Ascending aorta (tissue), 2 donors: ENCODE data around the gene DLST. TPM values are rescaled to one million over a fixed set of nuclear protein-coding genes. Genes with fewer than 3 reads are reported as not detected.
"Not testable (repeated sequence)": the region's sequence is repeated elsewhere in the genome, so short reads cannot be mapped to it uniquely, and the experiment has no call there.

Source experiments
- DNase-seq, 2 donors: peaks; one replicate each; pipeline ENCODE4 v3.0.0-alpha.2; 2019; ENCODE audit warnings: low spot score in 2 of 2
- H3K27ac ChIP-seq, 2 donors: fragments of 200-600 bp; sonication (generic); one replicate each; pipeline ENCODE4 v1.5.1; 2016 to 2017; ENCODE audit warnings: mild to moderate bottlenecking in 1 of 2
- H3K27me3 ChIP-seq: fragments of 200-600 bp; sonication (generic); one replicate; pipeline ENCODE4 v1.5.1; 2017
- H3K36me3 ChIP-seq, 2 donors: fragments of 200-600 bp; sonication (generic); one replicate each; pipeline ENCODE4 v1.5.1; 2016
- H3K4me1 ChIP-seq, 2 donors: fragments of 200-600 bp; sonication (generic); one replicate each; pipeline ENCODE4 v1.5.1; 2016 to 2017; ENCODE audit warnings: mild to moderate bottlenecking in 1 of 2
- H3K4me3 ChIP-seq, 2 donors: fragments of 200-600 bp; sonication (generic); one replicate each; pipeline ENCODE4 v1.5.1; 2016 to 2017; ENCODE audit warnings: mild to moderate bottlenecking in 1 of 2
- H3K9me3 ChIP-seq, 2 donors: fragments of 200-600 bp; sonication (generic); one replicate each; pipeline ENCODE4 v1.5.1; 2016
- intact Hi-C: fragments of 100-400 bp; cut with DNase I; formaldehyde crosslinking; loops from one replicate; pipeline ENCODE4 v1.15.1; 2023
- total RNA-seq: library from RNA; depleted of rRNA; stranded (reverse); fragments of >200 nt; gene quantifications from one replicate; pipeline ENCODE4 v1.1.0, GENCODE V29; 2016
- TF ChIP-seq, protein P1 (sequence below), 3 experiments: fragments of 200-600 bp in 2 of 3; fragments of 450-650 bp in 1 of 3; sonication (generic) in 2 of 3; IDR thresholded peaks; one replicate each; pipeline ENCODE4 v1.5.1; 2016 to 2019; ENCODE audit warnings: antibody characterized with exemption in 3 of 3, mild to moderate bottlenecking in 1 of 3, moderate library complexity in 1 of 3

Gene DLST
- total RNA-seq, 1 donor from 2014 or later: 59.7 TPM

DNA sequence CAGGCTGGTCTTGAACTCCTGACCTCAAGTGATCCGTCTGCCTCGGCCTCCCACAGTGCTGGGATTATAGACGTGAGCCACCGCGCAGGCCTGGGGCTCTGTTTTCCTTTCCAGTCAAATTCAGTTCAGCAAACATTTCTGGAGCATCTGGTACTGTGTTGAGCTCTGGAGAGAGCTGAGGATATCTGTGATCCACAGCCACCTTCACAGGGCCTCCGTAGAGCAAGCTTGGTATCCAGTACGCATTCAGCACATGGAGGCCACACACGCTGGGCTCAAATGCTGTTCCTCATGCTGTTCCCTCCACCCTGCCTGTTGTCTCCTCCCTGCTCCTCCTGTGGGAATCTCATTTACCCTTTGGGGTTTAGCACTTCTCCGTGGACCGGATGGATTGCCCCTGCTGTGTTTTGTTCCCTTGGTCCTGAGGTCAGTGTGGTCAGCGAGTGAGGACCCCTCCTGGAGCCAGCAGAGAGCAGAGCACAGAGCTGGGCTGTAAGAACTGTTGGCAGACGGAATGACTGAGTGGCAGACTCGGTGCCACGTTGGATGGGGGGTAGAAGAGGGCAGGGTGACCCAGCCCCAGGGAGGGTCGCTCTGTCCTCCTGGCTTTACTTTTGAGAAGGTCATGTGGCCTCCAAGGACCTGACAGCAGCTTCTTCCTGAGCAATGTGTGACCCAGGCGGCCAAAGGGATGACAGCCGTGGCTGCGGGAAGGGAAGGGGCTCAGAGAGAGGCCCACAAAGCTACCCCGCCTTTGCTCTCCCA, 40.5 kb downstream of the DLST start:
- intact Hi-C loops: no loop called here
- TF ChIP-seq, protein P1, sequence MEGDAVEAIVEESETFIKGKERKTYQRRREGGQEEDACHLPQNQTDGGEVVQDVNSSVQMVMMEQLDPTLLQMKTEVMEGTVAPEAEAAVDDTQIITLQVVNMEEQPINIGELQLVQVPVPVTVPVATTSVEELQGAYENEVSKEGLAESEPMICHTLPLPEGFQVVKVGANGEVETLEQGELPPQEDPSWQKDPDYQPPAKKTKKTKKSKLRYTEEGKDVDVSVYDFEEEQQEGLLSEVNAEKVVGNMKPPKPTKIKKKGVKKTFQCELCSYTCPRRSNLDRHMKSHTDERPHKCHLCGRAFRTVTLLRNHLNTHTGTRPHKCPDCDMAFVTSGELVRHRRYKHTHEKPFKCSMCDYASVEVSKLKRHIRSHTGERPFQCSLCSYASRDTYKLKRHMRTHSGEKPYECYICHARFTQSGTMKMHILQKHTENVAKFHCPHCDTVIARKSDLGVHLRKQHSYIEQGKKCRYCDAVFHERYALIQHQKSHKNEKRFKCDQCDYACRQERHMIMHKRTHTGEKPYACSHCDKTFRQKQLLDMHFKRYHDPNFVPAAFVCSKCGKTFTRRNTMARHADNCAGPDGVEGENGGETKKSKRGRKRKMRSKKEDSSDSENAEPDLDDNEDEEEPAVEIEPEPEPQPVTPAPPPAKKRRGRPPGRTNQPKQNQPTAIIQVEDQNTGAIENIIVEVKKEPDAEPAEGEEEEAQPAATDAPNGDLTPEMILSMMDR (IDR thresholded peaks at IDR 0.05): no peak
- no peaks in the 10 kb centered on the region for H3K27me3 ChIP-seq
- DNase-seq: peak in 1 of 2 donors; percentile 63
- H3K36me3 ChIP-seq: no peaks in the 10 kb centered on the region
- peak overlapping the region; percentile 69 to 73 for H3K4me3 ChIP-seq
- peaks cover 2 to 22% of the 10 kb centered on the region in 2 donors for H3K4me1 ChIP-seq
- no peaks in the 10 kb centered on the region for H3K9me3 ChIP-seq
- H3K27ac ChIP-seq: peak overlapping the region; percentile 86 to 87

DNA sequence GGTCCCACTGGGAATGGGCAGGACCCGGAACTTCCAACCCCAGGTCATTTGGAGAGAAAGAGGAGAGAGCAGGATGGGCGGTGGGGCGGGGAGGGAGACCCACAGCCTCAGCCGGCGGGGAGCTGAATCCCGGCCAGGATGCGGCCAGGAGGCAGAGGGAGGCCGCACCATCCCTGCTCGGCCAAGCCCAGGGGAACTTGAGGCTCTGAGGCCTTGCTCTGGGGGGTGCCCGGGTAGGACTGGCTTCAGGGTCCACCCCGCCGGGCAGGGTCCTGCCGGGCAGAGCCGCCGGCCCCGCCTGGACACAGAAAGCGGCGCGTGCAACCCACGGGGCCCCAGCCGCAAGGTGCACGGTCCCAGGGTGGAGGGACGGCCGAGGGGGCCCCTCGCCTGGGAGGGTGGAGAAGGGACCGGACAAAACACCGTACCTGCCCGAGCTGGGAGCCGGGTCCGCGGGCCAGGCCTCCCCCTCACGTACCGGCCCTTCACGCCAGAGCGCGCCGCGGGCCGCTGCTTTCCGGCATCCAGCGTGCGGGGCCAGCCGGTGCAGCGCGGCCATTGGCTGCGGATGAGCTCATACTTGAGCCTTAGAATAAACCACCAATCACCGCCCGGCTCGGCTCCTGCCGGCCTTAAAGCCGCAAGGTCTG, 41.2 kb downstream of the DLST start, which contains the start of gene RPS6KL1:
Gene RPS6KL1, minus strand, starts transcription at position 509 of the 650 bp plus-strand sequence. CDS start 1,719 bp downstream, outside the sequence.
- no peaks in the 10 kb centered on the region for H3K9me3 ChIP-seq
- peak; percentile 71 to 93 for DNase-seq
- TF ChIP-seq, protein P1 (IDR thresholded peaks at IDR 0.05): peak in 1 of 3 experiments; percentile 7
- H3K27ac ChIP-seq: peak within 1 kb of the TSS; percentile 86 to 87
- H3K4me3 ChIP-seq: peak within 1 kb of the TSS; percentile 69 to 73
- peaks cover 0 to 16% of the 10 kb centered on the region in 2 donors for H3K4me1 ChIP-seq
- intact Hi-C loops: loop anchor here (1.0 kb wide), 1 partner anchor 17 kb away; no protein-coding TSS in a partner anchor
- H3K36me3 ChIP-seq: no peaks in the 10 kb centered on the region
- no peaks in the 10 kb centered on the region for H3K27me3 ChIP-seq

GRCh38 chr14:74924061-74924460, 42.3 kb downstream of the DLST start:
- TF ChIP-seq, protein P1 (IDR thresholded peaks at IDR 0.05): no peak
- Histone ChIP-seq H3K27me3 (no peaks in the 10 kb centered on the region), H3K36me3 (no peaks in the 10 kb centered on the region), H3K27ac (no peak overlapping the region), H3K9me3 (no peaks in the 10 kb centered on the region), H3K4me1 (peaks cover 0 to 9% of the 10 kb centered on the region in 2 donors), H3K4me3 (no peak overlapping the region)
- no peak for DNase-seq
- intact Hi-C loops: no loop called here

DNA sequence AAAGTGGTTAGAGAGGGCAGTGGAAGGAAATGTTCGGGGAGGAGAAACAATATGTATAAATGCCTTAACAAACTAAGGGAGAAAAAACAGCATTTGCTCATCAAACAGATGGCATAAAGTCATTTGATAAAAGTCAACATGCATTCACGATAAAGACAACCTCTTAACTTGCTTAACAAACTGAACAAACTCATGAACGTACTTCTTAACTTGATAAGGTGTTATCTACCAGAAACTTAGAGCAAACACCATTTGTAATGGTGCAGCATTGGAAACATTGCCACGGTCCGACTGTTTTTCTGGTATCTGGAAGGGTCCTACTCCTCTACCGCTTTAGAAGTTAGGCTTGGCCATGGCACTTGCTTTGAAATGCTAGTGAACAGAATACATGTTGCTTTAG, 45.5 kb downstream of the DLST start:
- DNase-seq: no peak
- no peak overlapping the region for H3K4me3 ChIP-seq
- peaks cover 0 to 9% of the 10 kb centered on the region in 2 donors for H3K4me1 ChIP-seq
- H3K27ac ChIP-seq: no peak overlapping the region
- H3K36me3 ChIP-seq: no peaks in the 10 kb centered on the region
- intact Hi-C loops: no loop called here
- H3K9me3 ChIP-seq: no peaks in the 10 kb centered on the region
- TF ChIP-seq, protein P1 (IDR thresholded peaks at IDR 0.05): no peak
- H3K27me3 ChIP-seq: no peaks in the 10 kb centered on the region

DNA sequence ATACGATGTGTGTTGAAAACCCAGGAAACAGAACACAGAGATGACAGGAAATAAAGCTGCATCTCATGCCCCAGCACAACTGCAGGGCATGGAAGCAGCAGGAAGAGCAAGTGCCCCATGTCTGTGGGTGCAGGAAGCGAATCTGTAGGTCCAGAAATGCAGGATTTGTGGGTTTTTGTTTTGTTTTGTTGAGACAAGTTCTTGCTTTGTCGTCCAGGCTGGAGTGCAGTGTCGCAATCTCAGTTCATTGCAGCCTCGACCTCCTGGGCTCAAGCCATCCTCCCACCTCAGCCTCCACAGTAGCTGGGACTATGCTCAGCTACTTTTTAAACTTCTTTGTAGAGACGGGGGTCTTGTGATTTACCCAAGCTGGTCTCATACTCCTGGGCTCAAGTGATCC, 47.5 kb downstream of the DLST start:
- Histone ChIP-seq H3K9me3 (no peaks in the 10 kb centered on the region), H3K4me1 (no peaks in the 10 kb centered on the region), H3K27ac (no peak overlapping the region), H3K27me3 (no peaks in the 10 kb centered on the region), H3K4me3 (no peak overlapping the region), H3K36me3 (no peaks in the 10 kb centered on the region)
- no peak for DNase-seq
- intact Hi-C loops: no loop called here
- TF ChIP-seq, protein P1 (IDR thresholded peaks at IDR 0.05): no peak

GRCh38 chr14:74931744-74932143, 50.0 kb downstream of the DLST start:
- H3K27ac ChIP-seq, H3K36me3 ChIP-seq, DNase-seq, H3K4me1 ChIP-seq, H3K27me3 ChIP-seq, H3K9me3 ChIP-seq, intact Hi-C loops, H3K4me3 ChIP-seq: not testable (repeated sequence)
